ENCODE results near the gene CDK5RAP3. TPM values are rescaled to one million over a fixed set of nuclear protein-coding genes. Genes with fewer than 3 reads are reported as not detected.
"Not testable (repeated sequence)": the region's sequence is repeated elsewhere in the genome, so short reads cannot be mapped to it uniquely, and the experiment has no call there.

CDK5RAP3 gene
- polyA plus RNA-seq, 4 donors, result 169 to 721 (median 374) TPM

GRCh38 chr17:48011405-48012150 lies 40.7 kb downstream of the CDK5RAP3 start:
- no peaks in the 10 kb centered on the region for H3K36me3 ChIP-seq (ENCODE audit: control insufficient read depth in 3 of 3, insufficient read depth in 2 of 3, low read depth in 1 of 3, low read length in 3 of 3)
- WGBS, 3 donors, result 4 to 7% (median 6%) methylated on average over 23 of the region's 23 CpGs
- H3K27me3 ChIP-seq (ENCODE audit: control insufficient read depth in 3 of 3, insufficient read depth in 3 of 3, low read length in 3 of 3), result peaks cover 0 to 38% (median 14%) of the 10 kb centered on the region in 3 donors
- H3K4me1 ChIP-seq (ENCODE audit: control insufficient read depth in 3 of 3, insufficient read depth in 2 of 3, low read depth in 1 of 3, low read length in 2 of 3), result peaks cover 0 to 9% (median 0%) of the 10 kb centered on the region in 3 donors
- peak overlapping the region in 1 of 3 donors; percentile 17 for H3K27ac ChIP-seq (ENCODE audit: low read depth in 1 of 3, low read length in 2 of 3)
- DNase-seq (peak; percentile 44 to 47), FAIRE-seq (no peak)
- peak overlapping the region in 2 of 3 donors; percentile 15 to 27 for H3K4me3 ChIP-seq (ENCODE audit: low read depth in 1 of 3, low read length in 3 of 3)
- no peaks in the 10 kb centered on the region for H3K9me3 ChIP-seq (ENCODE audit: control insufficient read depth in 2 of 2, insufficient read depth in 1 of 2, low read depth in 1 of 2, low read length in 1 of 2)

DNA sequence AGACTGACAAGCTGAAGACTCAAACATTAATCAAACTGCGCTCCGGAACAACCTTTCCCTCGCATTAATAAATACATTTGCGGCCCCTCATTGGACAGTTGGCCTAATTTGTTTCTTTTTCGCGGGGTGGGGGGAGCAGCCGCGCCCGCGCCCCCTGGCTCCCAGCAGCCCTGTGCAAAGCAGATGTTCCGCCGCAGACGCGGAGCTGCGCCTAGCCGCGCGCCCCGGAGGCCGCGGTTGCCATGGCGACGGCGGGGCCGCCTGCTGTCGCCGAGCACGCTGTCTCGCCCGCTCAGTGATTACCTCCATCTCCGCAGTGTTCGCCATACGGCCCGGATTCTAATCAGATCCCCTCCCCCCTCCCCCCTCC lies 41.2 kb downstream of the CDK5RAP3 start:
- Histone ChIP-seq H3K4me3 (ENCODE audit: low read depth in 1 of 3, low read length in 3 of 3) (peak overlapping the region in 2 of 3 donors; percentile 15 to 18), H3K36me3 (ENCODE audit: control insufficient read depth in 3 of 3, insufficient read depth in 2 of 3, low read depth in 1 of 3, low read length in 3 of 3) (no peaks in the 10 kb centered on the region), H3K4me1 (ENCODE audit: control insufficient read depth in 3 of 3, insufficient read depth in 2 of 3, low read depth in 1 of 3, low read length in 2 of 3) (peaks cover 0 to 9% (median 0%) of the 10 kb centered on the region in 3 donors), H3K27ac (ENCODE audit: low read depth in 1 of 3, low read length in 2 of 3) (peak overlapping the region in 1 of 3 donors; percentile 17), H3K9me3 (ENCODE audit: control insufficient read depth in 2 of 2, insufficient read depth in 1 of 2, low read depth in 1 of 2, low read length in 1 of 2) (no peaks in the 10 kb centered on the region), H3K27me3 (ENCODE audit: control insufficient read depth in 3 of 3, insufficient read depth in 3 of 3, low read length in 3 of 3) (peaks cover 0 to 38% (median 14%) of the 10 kb centered on the region in 3 donors)
- DNase-seq (peak; percentile 18 to 69), FAIRE-seq (no peak)
- WGBS, 3 donors, result 0 to 1% (median 0%) methylated on average over 29 to 34 of the region's 34 CpGs

DNA sequence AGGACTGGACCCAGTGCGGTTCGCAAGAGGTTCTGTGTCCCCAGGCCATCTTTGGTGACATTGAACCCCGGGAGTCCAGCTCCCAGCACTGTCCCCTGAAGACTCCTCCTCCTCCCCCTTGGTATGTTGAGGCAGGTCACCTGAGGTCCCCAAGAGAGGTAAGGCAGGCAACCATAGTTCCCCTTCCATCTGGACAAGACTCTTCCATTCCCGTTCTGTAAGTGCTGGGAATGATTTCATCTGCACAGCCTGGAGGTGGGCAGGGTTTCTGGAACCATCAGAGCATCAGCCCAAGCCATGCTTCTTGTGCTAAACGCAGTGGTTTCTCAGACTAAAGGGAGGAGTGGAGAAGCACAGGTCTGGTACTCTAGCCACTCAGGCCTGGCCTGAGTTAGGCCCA lies 41.7 kb downstream of the CDK5RAP3 start:
- no peaks in the 10 kb centered on the region for H3K9me3 ChIP-seq (ENCODE audit: control insufficient read depth in 2 of 2, insufficient read depth in 1 of 2, low read depth in 1 of 2, low read length in 1 of 2)
- WGBS, 3 donors, result 21 to 40% (median 23%) methylated on average over 3 to 5 of the region's 5 CpGs
- FAIRE-seq (no peak), DNase-seq (no peak)
- peaks cover 0 to 38% (median 14%) of the 10 kb centered on the region in 3 donors for H3K27me3 ChIP-seq (ENCODE audit: control insufficient read depth in 3 of 3, insufficient read depth in 3 of 3, low read length in 3 of 3)
- no peaks in the 10 kb centered on the region for H3K36me3 ChIP-seq (ENCODE audit: control insufficient read depth in 3 of 3, insufficient read depth in 2 of 3, low read depth in 1 of 3, low read length in 3 of 3)
- H3K4me3 ChIP-seq (ENCODE audit: low read depth in 1 of 3, low read length in 3 of 3), result no peak overlapping the region
- no peak overlapping the region for H3K27ac ChIP-seq (ENCODE audit: low read depth in 1 of 3, low read length in 2 of 3)
- H3K4me1 ChIP-seq (ENCODE audit: control insufficient read depth in 3 of 3, insufficient read depth in 2 of 3, low read depth in 1 of 3, low read length in 2 of 3), result peaks cover 0 to 9% (median 0%) of the 10 kb centered on the region in 3 donors

DNA sequence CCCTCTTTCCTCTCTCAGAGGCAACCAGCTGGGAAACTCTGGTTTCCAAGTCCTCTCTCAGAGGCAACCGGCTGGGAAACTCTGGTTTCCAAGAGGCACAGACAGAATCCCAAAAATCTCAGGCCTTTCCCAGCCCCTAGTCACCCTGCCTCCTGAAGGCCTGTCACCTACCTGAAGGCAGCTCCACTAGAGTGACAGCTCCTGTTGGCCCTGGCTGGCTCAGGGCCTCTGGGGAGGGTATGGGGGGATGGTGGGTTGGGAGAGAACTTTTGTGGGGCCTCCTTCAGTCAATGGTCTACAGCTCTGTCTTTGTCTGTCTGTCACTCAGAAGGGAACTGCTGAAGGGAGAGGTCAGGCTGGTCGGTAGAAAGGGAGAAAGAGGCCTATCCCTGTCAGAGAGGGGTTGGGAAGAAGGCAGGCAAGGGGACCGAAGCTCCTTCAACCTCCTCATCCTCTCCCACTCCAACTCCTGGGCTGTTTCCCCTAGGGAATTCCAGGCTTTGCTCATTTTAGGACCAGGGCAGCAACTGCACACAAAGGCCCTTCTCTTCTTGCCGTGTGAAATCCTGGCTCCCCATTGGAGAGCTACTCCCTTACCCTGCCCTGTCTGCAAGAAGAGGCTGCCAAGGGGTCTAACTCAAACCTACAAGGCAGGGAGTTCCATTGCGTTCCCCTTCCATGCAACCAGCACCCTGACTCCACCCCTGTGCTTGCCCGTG lies 43.1 kb downstream of the CDK5RAP3 start:
- FAIRE-seq, result no peak
- no peak for DNase-seq
- peaks cover 0 to 9% (median 0%) of the 10 kb centered on the region in 3 donors for H3K4me1 ChIP-seq (ENCODE audit: control insufficient read depth in 3 of 3, insufficient read depth in 2 of 3, low read depth in 1 of 3, low read length in 2 of 3)
- H3K36me3 ChIP-seq (ENCODE audit: control insufficient read depth in 3 of 3, insufficient read depth in 2 of 3, low read depth in 1 of 3, low read length in 3 of 3), result no peaks in the 10 kb centered on the region
- 77 to 83% (median 80%) methylated on average over 5 to 6 of the region's 6 CpGs for WGBS, 3 donors
- H3K27me3 ChIP-seq (ENCODE audit: control insufficient read depth in 3 of 3, insufficient read depth in 3 of 3, low read length in 3 of 3), result peaks cover 0 to 42% (median 14%) of the 10 kb centered on the region in 3 donors
- no peak overlapping the region for H3K27ac ChIP-seq (ENCODE audit: low read depth in 1 of 3, low read length in 2 of 3)
- H3K9me3 ChIP-seq (ENCODE audit: control insufficient read depth in 2 of 2, insufficient read depth in 1 of 2, low read depth in 1 of 2, low read length in 1 of 2), result no peaks in the 10 kb centered on the region
- no peak overlapping the region for H3K4me3 ChIP-seq (ENCODE audit: low read depth in 1 of 3, low read length in 3 of 3)

DNA sequence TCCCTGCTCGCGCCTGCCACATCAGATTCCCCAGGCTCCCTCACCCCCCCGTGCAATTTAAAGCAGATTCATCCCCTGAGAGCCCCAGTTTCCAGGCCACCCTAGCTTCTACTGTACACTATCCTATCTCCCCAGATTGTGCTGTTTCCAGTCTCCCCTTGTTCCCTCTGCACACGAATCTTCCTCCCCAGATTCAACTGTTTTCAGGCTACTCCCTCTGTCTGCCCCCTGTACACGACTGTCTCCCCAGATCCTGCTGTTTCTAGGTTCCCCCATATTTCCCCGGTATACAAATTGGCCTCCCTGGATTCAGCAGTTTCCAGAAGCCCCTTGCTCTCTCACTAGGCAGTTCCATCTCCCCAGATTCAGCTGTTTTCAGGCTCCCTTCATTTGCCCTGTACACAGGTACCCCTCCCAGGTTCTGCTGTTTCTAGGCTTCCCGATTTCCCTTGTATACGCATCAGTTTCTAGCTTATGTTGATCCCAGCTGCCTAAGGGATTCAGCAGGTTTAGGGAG lies 43.7 kb downstream of the CDK5RAP3 start:
- DNase-seq, result no peak

GRCh38 chr17:48016112-48016511 lies 45.2 kb downstream of the CDK5RAP3 start:
- Histone ChIP-seq H3K27ac (ENCODE audit: low read depth in 1 of 3, low read length in 2 of 3) (no peak overlapping the region), H3K4me3 (ENCODE audit: low read depth in 1 of 3, low read length in 3 of 3) (no peak overlapping the region), H3K27me3 (ENCODE audit: control insufficient read depth in 3 of 3, insufficient read depth in 3 of 3, low read length in 3 of 3) (peaks cover 0 to 54% (median 12%) of the 10 kb centered on the region in 3 donors), H3K9me3 (ENCODE audit: control insufficient read depth in 2 of 2, insufficient read depth in 1 of 2, low read depth in 1 of 2, low read length in 1 of 2) (no peaks in the 10 kb centered on the region), H3K4me1 (ENCODE audit: control insufficient read depth in 3 of 3, insufficient read depth in 2 of 3, low read depth in 1 of 3, low read length in 2 of 3) (peaks cover 0 to 9% (median 0%) of the 10 kb centered on the region in 3 donors), H3K36me3 (ENCODE audit: control insufficient read depth in 3 of 3, insufficient read depth in 2 of 3, low read depth in 1 of 3, low read length in 3 of 3) (no peaks in the 10 kb centered on the region)
- no peak for DNase-seq
- WGBS, 3 donors, result 78 to 86% (median 78%) methylated on average over 2 of the region's 2 CpGs
- FAIRE-seq, result no peak

More for the DNA sequence above, 43.7 kb downstream of the CDK5RAP3 start:
- Histone ChIP-seq H3K27me3 (ENCODE audit: control insufficient read depth in 3 of 3, insufficient read depth in 3 of 3, low read length in 3 of 3) (peaks cover 0 to 47% (median 14%) of the 10 kb centered on the region in 3 donors), H3K9me3 (ENCODE audit: control insufficient read depth in 2 of 2, insufficient read depth in 1 of 2, low read depth in 1 of 2, low read length in 1 of 2) (no peaks in the 10 kb centered on the region), H3K27ac (ENCODE audit: low read depth in 1 of 3, low read length in 2 of 3) (no peak overlapping the region), H3K4me1 (ENCODE audit: control insufficient read depth in 3 of 3, insufficient read depth in 2 of 3, low read depth in 1 of 3, low read length in 2 of 3) (peaks cover 0 to 9% (median 0%) of the 10 kb centered on the region in 3 donors), H3K36me3 (ENCODE audit: control insufficient read depth in 3 of 3, insufficient read depth in 2 of 3, low read depth in 1 of 3, low read length in 3 of 3) (no peaks in the 10 kb centered on the region), H3K4me3 (ENCODE audit: low read depth in 1 of 3, low read length in 3 of 3) (no peak overlapping the region)
- 59 to 68% (median 61%) methylated on average over 8 of the region's 8 CpGs for WGBS, 3 donors
- FAIRE-seq, result no peak

DNA sequence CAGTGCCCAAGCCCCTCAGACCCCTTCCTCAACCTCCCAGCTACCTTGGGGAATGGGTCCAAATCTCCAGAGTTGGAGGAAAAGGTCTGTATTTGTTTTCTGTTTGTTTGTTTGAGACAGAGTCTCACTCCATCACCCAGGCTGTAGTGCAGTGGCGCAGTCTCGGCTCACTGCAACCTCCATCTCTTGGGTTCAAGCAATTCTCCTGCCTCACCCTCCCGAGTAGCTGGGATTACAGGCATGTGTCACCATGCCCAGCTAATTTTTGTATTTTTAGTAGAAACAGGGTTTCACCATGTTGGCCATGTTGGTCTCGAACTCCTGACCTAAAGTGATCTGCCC lies 46.9 kb downstream of the CDK5RAP3 start:
- not testable (repeated sequence) for H3K9me3 ChIP-seq (ENCODE audit: control insufficient read depth in 2 of 2, insufficient read depth in 1 of 2, low read depth in 1 of 2, low read length in 1 of 2); DNase-seq; H3K4me3 ChIP-seq (ENCODE audit: low read depth in 1 of 3, low read length in 3 of 3); FAIRE-seq; H3K4me1 ChIP-seq (ENCODE audit: control insufficient read depth in 3 of 3, insufficient read depth in 2 of 3, low read depth in 1 of 3, low read length in 2 of 3); H3K36me3 ChIP-seq (ENCODE audit: control insufficient read depth in 3 of 3, insufficient read depth in 2 of 3, low read depth in 1 of 3, low read length in 3 of 3)
- peak overlapping the region in 1 of 3 donors; percentile 11 for H3K27ac ChIP-seq (ENCODE audit: low read depth in 1 of 3, low read length in 2 of 3)
- H3K27me3 ChIP-seq (ENCODE audit: control insufficient read depth in 3 of 3, insufficient read depth in 3 of 3, low read length in 3 of 3), result peaks cover 0 to 54% (median 12%) of the 10 kb centered on the region in 3 donors
- WGBS, 3 donors, result 87 to 88% (median 87%) methylated on average over 4 of the region's 4 CpGs

- Histone ChIP-seq H3K4me1 (ENCODE audit: control insufficient read depth in 3 of 3, insufficient read depth in 2 of 3, low read depth in 1 of 3, low read length in 2 of 3) (peaks cover 0 to 31% (median 4%) of the 10 kb centered on the region in 3 donors), H3K36me3 (ENCODE audit: control insufficient read depth in 3 of 3, insufficient read depth in 2 of 3, low read depth in 1 of 3, low read length in 3 of 3) (no peaks in the 10 kb centered on the region), H3K27me3 (ENCODE audit: control insufficient read depth in 3 of 3, insufficient read depth in 3 of 3, low read length in 3 of 3) (peaks cover 0 to 63% (median 0%) of the 10 kb centered on the region in 3 donors), H3K27ac (ENCODE audit: low read depth in 1 of 3, low read length in 2 of 3) (no peak overlapping the region), H3K4me3 (ENCODE audit: low read depth in 1 of 3, low read length in 3 of 3) (no peak overlapping the region), H3K9me3 (ENCODE audit: control insufficient read depth in 2 of 2, insufficient read depth in 1 of 2, low read depth in 1 of 2, low read length in 1 of 2) (no peaks in the 10 kb centered on the region)
- FAIRE-seq, result no peak
- DNase-seq, result no peak
- WGBS, 3 donors, result 52 to 66% (median 55%) methylated on average over 5 of the region's 5 CpGs
Measured at GRCh38 chr17:48021934-48022333, 51.0 kb downstream of the CDK5RAP3 start.
